H9 (cell line): ENCODE results near the gene COLEC12. TPM values are rescaled to one million over a fixed set of nuclear protein-coding genes. Genes with fewer than 3 reads are reported as not detected.

Source experiments
- DNase-seq: peaks from one replicate; pipeline ENCODE4 v3.0.0-alpha.2; 2017
- H2AFZ ChIP-seq: one replicate; pipeline ENCODE4 v1.6.1; 2013; ENCODE audit warnings: mild to moderate bottlenecking, low read length, control low read depth, moderate library complexity
- H2AK5ac ChIP-seq: 2 replicates; pipeline ENCODE4 v1.6.1; 2013; ENCODE audit warnings: low read length, control low read depth, mixed read lengths; ENCODE audit not compliant: insufficient read length
- H2BK120ac ChIP-seq: one replicate; pipeline ENCODE4 v1.6.1; 2013; ENCODE audit warnings: low read depth, mild to moderate bottlenecking, low read length, control low read depth, inconsistent platforms; ENCODE audit not compliant: poor library complexity, severe bottlenecking
- H2BK12ac ChIP-seq: 2 replicates; pipeline ENCODE4 v1.6.1; 2013; ENCODE audit warnings: low read length, control low read depth, mixed read lengths, low read depth; ENCODE audit not compliant: insufficient read length
- H2BK15ac ChIP-seq: 2 replicates; pipeline ENCODE4 v1.6.1; 2013; ENCODE audit warnings: low read depth, low read length, control low read depth
- H2BK20ac ChIP-seq: one replicate; pipeline ENCODE4 v1.6.1; 2013; ENCODE audit warnings: low read depth, mild to moderate bottlenecking, low read length, control low read depth, inconsistent platforms; ENCODE audit not compliant: poor library complexity, severe bottlenecking
- H2BK5ac ChIP-seq: 2 replicates; pipeline ENCODE4 v1.6.1; 2013; ENCODE audit warnings: low read length, control low read depth, mixed read lengths; ENCODE audit not compliant: insufficient read length
- H3K14ac ChIP-seq: 2 replicates; pipeline ENCODE4 v1.6.1; 2013; ENCODE audit warnings: low read length, control low read depth; ENCODE audit not compliant: insufficient read depth
- H3K18ac ChIP-seq: 2 replicates; pipeline ENCODE4 v1.6.1; 2013; ENCODE audit warnings: low read depth, mild to moderate bottlenecking, mixed read lengths, low read length, control low read depth; ENCODE audit not compliant: insufficient read length
- H3K23ac ChIP-seq: 2 replicates; pipeline ENCODE4 v1.6.1; 2013; ENCODE audit warnings: low read length, control low read depth, mixed read lengths, low read depth; ENCODE audit not compliant: insufficient read length
- H3K23me2 ChIP-seq: 2 replicates; pipeline ENCODE4 v1.6.1; 2013; ENCODE audit warnings: low read depth, mild to moderate bottlenecking, mixed read lengths, low read length, control low read depth; ENCODE audit not compliant: insufficient read length, poor library complexity, severe bottlenecking
- H3K27ac ChIP-seq: 2 replicates; pipeline ENCODE4 v1.5.1; 2013; ENCODE audit warnings: low read length, control low read depth, mixed read lengths, low read depth; ENCODE audit not compliant: insufficient read length
- H3K27me3 ChIP-seq: 2 replicates; pipeline ENCODE4 v1.6.1; 2013; ENCODE audit warnings: low read length, control low read depth, inconsistent platforms; ENCODE audit not compliant: insufficient read depth
- H3K4ac ChIP-seq: 2 replicates; pipeline ENCODE4 v1.6.1; 2013; ENCODE audit warnings: low read depth, mild to moderate bottlenecking, control low read depth, inconsistent platforms, low read length, moderate library complexity
- H3K4me1 ChIP-seq: 2 replicates; pipeline ENCODE4 v1.6.1; 2013; ENCODE audit warnings: low read length, control low read depth, inconsistent platforms; ENCODE audit not compliant: insufficient read depth
- H3K4me2 ChIP-seq: 2 replicates; pipeline ENCODE4 v1.6.1; 2013; ENCODE audit warnings: low read length, control low read depth, mixed read lengths; ENCODE audit not compliant: insufficient read length, insufficient read depth
- H3K56ac ChIP-seq: 2 replicates; pipeline ENCODE4 v1.6.1; 2013; ENCODE audit warnings: low read depth, mild to moderate bottlenecking, mixed read lengths, low read length, control low read depth; ENCODE audit not compliant: insufficient read length
- H3K79me1 ChIP-seq: 2 replicates; pipeline ENCODE4 v1.6.1; 2013; ENCODE audit warnings: low read depth, mild to moderate bottlenecking, moderate library complexity, low read length, control low read depth, inconsistent platforms; ENCODE audit not compliant: insufficient read depth, poor library complexity, severe bottlenecking
- H3K79me2 ChIP-seq: 2 replicates; pipeline ENCODE4 v1.6.1; 2013; ENCODE audit warnings: low read length, control low read depth, inconsistent platforms; ENCODE audit not compliant: insufficient read depth
- H3K9ac ChIP-seq: 2 replicates; pipeline ENCODE4 v1.6.1; 2013; ENCODE audit warnings: low read length, control low read depth, mixed read lengths; ENCODE audit not compliant: insufficient read length; ENCODE audit errors: extremely low read depth
- H3K9me3 ChIP-seq: one replicate; pipeline ENCODE4 v1.6.1; 2013; ENCODE audit warnings: low read depth, low read length, inconsistent platforms; ENCODE audit not compliant: control insufficient read depth
- H3T11ph ChIP-seq: one replicate; pipeline ENCODE4 v1.6.1; 2013; ENCODE audit warnings: mild to moderate bottlenecking, low read length, control low read depth, inconsistent platforms
- H4K20me1 ChIP-seq: one replicate; pipeline ENCODE4 v1.6.1; 2013; ENCODE audit not compliant: control insufficient read depth, insufficient read length, insufficient read depth
- H4K5ac ChIP-seq: 2 replicates; pipeline ENCODE4 v1.6.1; 2013; ENCODE audit warnings: low read depth, mild to moderate bottlenecking, mixed read lengths, low read length, control low read depth; ENCODE audit not compliant: insufficient read length
- H4K8ac ChIP-seq: replicated peaks from 2 replicates; pipeline ENCODE4 v1.6.1; 2013; ENCODE audit warnings: low read length, control low read depth, mixed read lengths, low read depth; ENCODE audit not compliant: insufficient read length
- H4K91ac ChIP-seq: 2 replicates; pipeline ENCODE4 v1.6.1; 2013; ENCODE audit warnings: low read depth, mild to moderate bottlenecking, moderate library complexity, mixed read lengths, low read length, control low read depth; ENCODE audit not compliant: insufficient read length
- H3K27ac Mint-ChIP-seq, 3 experiments: 2 replicates in 2 of 3; 3 replicates in 1 of 3; pipeline ENCODE4 v1.8.0; 2020 to 2021; ENCODE audit warnings: mixed read lengths in 3 of 3, mild to moderate bottlenecking in 1 of 3, moderate library complexity in 1 of 3
- H3K27me3 Mint-ChIP-seq: 2 replicates; pipeline ENCODE4 v1.8.0; 2021; ENCODE audit warnings: low read depth, mild to moderate bottlenecking, moderate library complexity, mixed read lengths
- H3K36me3 Mint-ChIP-seq, 3 experiments: 2 replicates in 2 of 3; 3 replicates in 1 of 3; pipeline ENCODE4 v1.8.0; 2020 to 2021; ENCODE audit warnings: low read depth in 3 of 3, mixed read lengths in 3 of 3; ENCODE audit not compliant: insufficient read depth in 1 of 3
- H3K4me1 Mint-ChIP-seq, 2 experiments: 2 replicates each; pipeline ENCODE4 v1.8.0; 2020; ENCODE audit warnings: mixed read lengths in 2 of 2
- H3K4me3 Mint-ChIP-seq, 2 experiments: 2 replicates in 1 of 2; 3 replicates in 1 of 2; pipeline ENCODE4 v1.8.0; 2020 to 2021; ENCODE audit warnings: mild to moderate bottlenecking in 2 of 2, mixed read lengths in 2 of 2, moderate library complexity in 1 of 2
- H3K9me3 Mint-ChIP-seq, 2 experiments: 2 replicates in 1 of 2; 3 replicates in 1 of 2; pipeline ENCODE4 v1.8.0; 2020; ENCODE audit warnings: mild to moderate bottlenecking in 2 of 2, mixed read lengths in 2 of 2, moderate library complexity in 1 of 2
- WGBS: extraction: QIAGEN DNeasy Blood & Tissue Kit; methylation state at CpG from one replicate; pipeline ENCODE4 v1.1.7; 2013; ENCODE audit warnings: missing lambda C conversion rate, low lambda C conversion rate, mixed read lengths; ENCODE audit not compliant: insufficient read length; ENCODE audit errors: extremely low coverage; 5-methylcytosine and 5-hydroxymethylcytosine counted together
- total RNA-seq: library from RNA; stranded (reverse); gene quantifications from 2 replicates; pipeline ENCODE4 v1.2.1, GENCODE V29; 2021
- TF ChIP-seq, protein P1 (sequence below): fragments of 200-600 bp; sonication (generic); conservative IDR thresholded peaks from 3 replicates; pipeline ENCODE4 v1.8.0; 2021; ENCODE audit warnings: antibody characterized with exemption, mild to moderate bottlenecking

The COLEC12 gene
- total RNA-seq, 1 experiment from 2014 or later, result 0.70 TPM

DNA sequence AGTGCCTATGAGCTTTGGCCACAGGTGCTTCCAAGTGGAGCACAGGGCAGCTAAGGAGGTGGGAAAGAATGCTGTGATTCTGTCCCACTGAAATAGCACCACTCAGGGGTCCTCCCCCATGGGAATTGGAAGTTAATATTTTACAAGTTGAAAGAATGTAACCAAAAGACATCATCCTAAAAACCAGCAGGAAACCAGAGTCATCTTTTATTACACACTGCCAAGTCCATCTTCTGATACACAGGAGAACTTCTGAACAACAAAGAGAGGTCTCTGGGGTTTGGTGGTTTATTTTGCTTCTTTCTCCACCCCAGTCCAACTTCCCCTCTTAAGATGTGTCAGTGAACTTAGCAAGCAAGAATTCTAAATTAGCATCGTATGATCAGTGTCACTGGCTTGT, 47.7 kb downstream of the COLEC12 start:
- Histone ChIP-seq H3T11ph (no peak overlapping the region), H2AK5ac (no peak overlapping the region), H3K9ac (no peak overlapping the region), H2BK15ac (no peak overlapping the region), H2BK12ac (no peak overlapping the region), H3K14ac (no peak overlapping the region), H3K4ac (no peak overlapping the region), H4K20me1 (no peaks in the 10 kb centered on the region), H2BK5ac (no peak overlapping the region), H3K56ac (no peak overlapping the region), H3K79me2 (no peaks in the 10 kb centered on the region), H3K18ac (no peak overlapping the region), H4K5ac (no peak overlapping the region), H2AFZ (no peak overlapping the region), H3K23me2 (no peaks in the 10 kb centered on the region), H3K27ac (no peak overlapping the region), H3K4me2 (no peak overlapping the region), H3K4me1 (no peaks in the 10 kb centered on the region), H2BK20ac (no peak overlapping the region), H3K9me3 (peaks cover 7% of the 10 kb centered on the region), H4K8ac (no peak overlapping the region), H4K91ac (no peak overlapping the region), H3K27me3 (no peaks in the 10 kb centered on the region), H3K23ac (no peak overlapping the region), H3K79me1 (no peaks in the 10 kb centered on the region), H2BK120ac (no peak overlapping the region)
- Mint-ChIP-seq H3K4me3 (no peak overlapping the region), H3K27me3 (peaks cover 6% of the 10 kb centered on the region), H3K27ac (no peak overlapping the region), H3K36me3 (peaks cover 4 to 5% (median 5%) of the 10 kb centered on the region in 3 experiments; a peak in 5 of 7 replicates), H3K9me3 (peaks cover 17 to 22% of the 10 kb centered on the region in 2 experiments), H3K4me1 (peaks cover 8 to 11% of the 10 kb centered on the region in 2 experiments)
- WGBS, result no CpG with 5 or more reads among the region's 1 CpG
- DNase-seq, result no peak
- TF ChIP-seq, protein P1, sequence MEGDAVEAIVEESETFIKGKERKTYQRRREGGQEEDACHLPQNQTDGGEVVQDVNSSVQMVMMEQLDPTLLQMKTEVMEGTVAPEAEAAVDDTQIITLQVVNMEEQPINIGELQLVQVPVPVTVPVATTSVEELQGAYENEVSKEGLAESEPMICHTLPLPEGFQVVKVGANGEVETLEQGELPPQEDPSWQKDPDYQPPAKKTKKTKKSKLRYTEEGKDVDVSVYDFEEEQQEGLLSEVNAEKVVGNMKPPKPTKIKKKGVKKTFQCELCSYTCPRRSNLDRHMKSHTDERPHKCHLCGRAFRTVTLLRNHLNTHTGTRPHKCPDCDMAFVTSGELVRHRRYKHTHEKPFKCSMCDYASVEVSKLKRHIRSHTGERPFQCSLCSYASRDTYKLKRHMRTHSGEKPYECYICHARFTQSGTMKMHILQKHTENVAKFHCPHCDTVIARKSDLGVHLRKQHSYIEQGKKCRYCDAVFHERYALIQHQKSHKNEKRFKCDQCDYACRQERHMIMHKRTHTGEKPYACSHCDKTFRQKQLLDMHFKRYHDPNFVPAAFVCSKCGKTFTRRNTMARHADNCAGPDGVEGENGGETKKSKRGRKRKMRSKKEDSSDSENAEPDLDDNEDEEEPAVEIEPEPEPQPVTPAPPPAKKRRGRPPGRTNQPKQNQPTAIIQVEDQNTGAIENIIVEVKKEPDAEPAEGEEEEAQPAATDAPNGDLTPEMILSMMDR, result no peak
